ENCODE results near the gene MYL3.
"Not testable (repeated sequence)": the region's sequence is repeated elsewhere in the genome, so short reads cannot be mapped to it uniquely, and the experiment has no call there.

MYL3 gene

DNA sequence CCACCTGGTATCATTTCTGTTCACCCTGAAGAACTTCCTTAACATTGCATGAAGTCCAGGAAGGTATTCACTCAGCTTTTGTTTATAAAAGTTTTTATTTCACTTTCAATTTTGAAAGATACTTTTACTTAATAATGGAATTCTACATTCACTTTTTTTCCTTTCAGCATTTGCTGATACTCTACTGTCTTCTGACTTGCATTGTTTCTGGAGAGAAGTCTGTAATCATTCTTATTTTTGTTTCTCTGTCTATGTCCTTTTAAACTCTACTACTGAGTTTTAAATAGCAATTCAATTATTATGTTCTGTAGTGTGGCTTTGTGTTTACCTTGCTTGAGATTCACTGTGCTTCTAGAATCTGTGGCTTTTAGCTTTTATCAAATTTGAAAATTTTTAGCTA lies 42.4 kb downstream of the MYL3 start:
- H3K27me3 Mint-ChIP-seq (ENCODE audit: low read depth, poor library complexity): peaks cover 10% of the 10 kb centered on the region
- TF ChIP-seq, protein P1, sequence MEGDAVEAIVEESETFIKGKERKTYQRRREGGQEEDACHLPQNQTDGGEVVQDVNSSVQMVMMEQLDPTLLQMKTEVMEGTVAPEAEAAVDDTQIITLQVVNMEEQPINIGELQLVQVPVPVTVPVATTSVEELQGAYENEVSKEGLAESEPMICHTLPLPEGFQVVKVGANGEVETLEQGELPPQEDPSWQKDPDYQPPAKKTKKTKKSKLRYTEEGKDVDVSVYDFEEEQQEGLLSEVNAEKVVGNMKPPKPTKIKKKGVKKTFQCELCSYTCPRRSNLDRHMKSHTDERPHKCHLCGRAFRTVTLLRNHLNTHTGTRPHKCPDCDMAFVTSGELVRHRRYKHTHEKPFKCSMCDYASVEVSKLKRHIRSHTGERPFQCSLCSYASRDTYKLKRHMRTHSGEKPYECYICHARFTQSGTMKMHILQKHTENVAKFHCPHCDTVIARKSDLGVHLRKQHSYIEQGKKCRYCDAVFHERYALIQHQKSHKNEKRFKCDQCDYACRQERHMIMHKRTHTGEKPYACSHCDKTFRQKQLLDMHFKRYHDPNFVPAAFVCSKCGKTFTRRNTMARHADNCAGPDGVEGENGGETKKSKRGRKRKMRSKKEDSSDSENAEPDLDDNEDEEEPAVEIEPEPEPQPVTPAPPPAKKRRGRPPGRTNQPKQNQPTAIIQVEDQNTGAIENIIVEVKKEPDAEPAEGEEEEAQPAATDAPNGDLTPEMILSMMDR (IDR thresholded peaks at IDR 0.05): no peak
- no peak for DNase-seq
- H3K4me1 Mint-ChIP-seq: no peaks in the 10 kb centered on the region
- H3K4me3 Mint-ChIP-seq: no peak overlapping the region
- H3K27ac Mint-ChIP-seq: no peak overlapping the region
- H3K36me3 Mint-ChIP-seq (ENCODE audit: low read depth): peaks cover 10% of the 10 kb centered on the region
- peaks cover 47% of the 10 kb centered on the region for H3K9me3 Mint-ChIP-seq

DNA sequence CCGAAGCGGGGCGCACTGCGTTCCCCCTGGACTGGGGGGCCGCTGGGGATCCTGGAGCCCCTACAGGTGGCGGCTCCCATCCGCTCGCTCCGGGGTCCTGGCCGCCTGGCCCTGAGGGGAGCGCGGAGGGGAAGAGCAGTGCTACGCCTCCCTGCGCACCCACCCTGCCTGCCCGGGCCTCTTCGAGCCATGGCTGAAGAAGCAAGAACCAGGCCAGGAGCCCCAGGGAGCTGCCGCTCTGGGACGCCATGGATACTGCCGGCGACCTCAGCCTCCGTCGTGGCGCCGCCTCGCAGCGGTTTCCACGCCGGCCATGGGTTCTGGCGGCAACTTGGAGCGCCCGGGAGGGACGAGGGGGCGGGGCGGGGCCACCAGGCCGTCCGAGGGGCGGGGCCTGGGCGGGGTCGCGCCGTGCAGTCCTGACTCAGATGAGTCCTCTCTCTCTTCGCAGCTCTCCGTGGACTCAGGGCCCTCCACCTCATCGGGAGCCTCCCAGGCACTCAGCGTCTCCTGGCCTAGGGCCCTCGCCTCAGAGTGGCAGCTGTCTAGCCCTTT lies 50.9 kb downstream of the MYL3 start:
- no peaks in the 10 kb centered on the region for H3K36me3 Mint-ChIP-seq (ENCODE audit: low read depth)
- DNase-seq: peak; percentile 89
- no peak overlapping the region for H3K27ac Mint-ChIP-seq
- no peaks in the 10 kb centered on the region for H3K9me3 Mint-ChIP-seq
- peaks cover 14% of the 10 kb centered on the region for H3K4me1 Mint-ChIP-seq
- TF ChIP-seq, protein P1 (IDR thresholded peaks at IDR 0.05): no peak
- peaks cover 37% of the 10 kb centered on the region for H3K27me3 Mint-ChIP-seq (ENCODE audit: low read depth, poor library complexity)
- H3K4me3 Mint-ChIP-seq: peak overlapping the region; percentile 81

- Mint-ChIP-seq H3K27me3 (ENCODE audit: low read depth, poor library complexity) (peaks cover 37% of the 10 kb centered on the region), H3K4me3 (peak overlapping the region; percentile 64), H3K9me3 (no peaks in the 10 kb centered on the region), H3K4me1 (peaks cover 14% of the 10 kb centered on the region), H3K36me3 (ENCODE audit: low read depth) (no peaks in the 10 kb centered on the region), H3K27ac (no peak overlapping the region)
- DNase-seq: peak; percentile 47
- TF ChIP-seq, protein P1 (IDR thresholded peaks at IDR 0.05): no peak
These were observed 51.5 kb downstream of the MYL3 start for GRCh38 chr3:46811615-46812236.

DNA sequence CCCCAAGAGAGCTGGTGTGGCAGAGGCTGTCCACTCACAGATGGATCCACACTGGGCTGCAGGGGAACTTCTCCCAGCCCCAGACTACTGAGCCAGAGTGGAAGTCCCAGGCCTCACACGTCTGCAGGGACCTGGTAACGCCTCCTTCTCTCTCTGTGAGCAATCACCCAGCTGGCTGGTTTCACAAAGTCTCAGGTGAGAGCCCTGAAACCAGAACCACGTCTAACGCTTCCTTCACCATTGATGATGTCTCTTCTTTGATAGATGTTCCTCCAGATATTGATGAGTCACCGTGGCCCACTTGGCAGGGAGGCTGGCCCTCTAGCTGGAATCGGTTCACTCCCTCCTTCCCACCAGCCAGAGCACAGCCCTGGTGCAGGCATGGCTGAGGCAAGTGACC lies 54.5 kb downstream of the MYL3 start:
- Mint-ChIP-seq H3K4me1 (peaks cover 14% of the 10 kb centered on the region), H3K9me3 (peaks cover 16% of the 10 kb centered on the region), H3K27me3 (ENCODE audit: low read depth, poor library complexity) (peaks cover 33% of the 10 kb centered on the region)
- not testable (repeated sequence) for H3K4me3 Mint-ChIP-seq; DNase-seq; H3K36me3 Mint-ChIP-seq (ENCODE audit: low read depth); H3K27ac Mint-ChIP-seq

Measured in nephron progenitor cell (in vitro differentiated cells).